NCI-H1694 (cell line): ENCODE results near the gene ABCB11.

Experiments
- DNase-seq: peaks from one replicate; lab custom pipeline; 2025; lab: John Stamatoyannopoulos, UW

The ABCB11 gene

GRCh38 chr2:169007941-169008340 is 23.2 kb downstream of the ABCB11 start:
- no peak for DNase-seq

GRCh38 chr2:169007356-169007755 is 23.8 kb downstream of the ABCB11 start:
- no peak for DNase-seq

GRCh38 chr2:169006665-169007064 is 24.5 kb downstream of the ABCB11 start:
- no peak for DNase-seq

- no peak for DNase-seq
Observed at GRCh38 chr2:169005994-169006393, 25.1 kb downstream of the ABCB11 start.

GRCh38 chr2:169005080-169005598 is 26.0 kb downstream of the ABCB11 start:
- no peak for DNase-seq

- no peak for DNase-seq
Observed at GRCh38 chr2:169002161-169002738, 28.9 kb downstream of the ABCB11 start.

GRCh38 chr2:169001116-169001815 is 29.9 kb downstream of the ABCB11 start:
- DNase-seq, result no peak

- DNase-seq, result no peak
Observed at GRCh38 chr2:168999668-169000213, 31.4 kb downstream of the ABCB11 start.

- no peak for DNase-seq
Observed at GRCh38 chr2:168998609-168999211, 32.4 kb downstream of the ABCB11 start.

- no peak for DNase-seq
Observed at GRCh38 chr2:168997794-168998193, 33.3 kb downstream of the ABCB11 start.

GRCh38 chr2:168997118-168997521 is 34.0 kb downstream of the ABCB11 start:
- no peak for DNase-seq

- DNase-seq, result no peak
Observed at GRCh38 chr2:168995744-168996143, 35.4 kb downstream of the ABCB11 start.

- no peak for DNase-seq
Observed at GRCh38 chr2:168993538-168993937, 37.6 kb downstream of the ABCB11 start.

- no peak for DNase-seq
Observed at GRCh38 chr2:168992591-168993349, 38.4 kb downstream of the ABCB11 start.

- DNase-seq, result no peak
Observed at GRCh38 chr2:168992026-168992425, 39.1 kb downstream of the ABCB11 start.

- no peak for DNase-seq
Observed at GRCh38 chr2:168988755-168989154, 42.4 kb downstream of the ABCB11 start.

GRCh38 chr2:168986398-168986943 is 44.7 kb downstream of the ABCB11 start:
- no peak for DNase-seq

- DNase-seq, result peak; percentile 35
Observed at GRCh38 chr2:168981651-168982050, 49.5 kb downstream of the ABCB11 start.

GRCh38 chr2:168978461-168978861 is 52.7 kb downstream of the ABCB11 start:
- DNase-seq, result no peak

GRCh38 chr2:168977608-168978007 is 53.5 kb downstream of the ABCB11 start:
- no peak for DNase-seq

- DNase-seq, result no peak
Observed at GRCh38 chr2:168976034-168976654, 55.0 kb downstream of the ABCB11 start.
